HG02798 (cell line): ENCODE data around the gene LIME1.

Experiments
- ATAC-seq: cut with Tn5 transposase; IDR thresholded peaks from one replicate; pipeline ENCODE4 v1.9.1; 2021; ENCODE audit warnings: mild to moderate bottlenecking; ENCODE audit not compliant: unreplicated experiment, poor library complexity

The LIME1 gene

GRCh38 chr20:63787749-63788148, 51.3 kb downstream of the LIME1 start:
- ATAC-seq = no peak
